GM12892 (cell line): Measurements from ENCODE around the gene WDFY3.

Experiments used
- POLR2A ChIP-seq: IDR thresholded peaks from 2 replicates; pipeline ENCODE4 v1.6.1; 2011; ENCODE audit warnings: low read depth, low read length, control low read depth
- POLR2AphosphoS5 ChIP-seq: IDR thresholded peaks from 2 replicates; pipeline ENCODE4 v1.6.1; 2011; ENCODE audit warnings: low read depth, low read length, control low read depth

DNA sequence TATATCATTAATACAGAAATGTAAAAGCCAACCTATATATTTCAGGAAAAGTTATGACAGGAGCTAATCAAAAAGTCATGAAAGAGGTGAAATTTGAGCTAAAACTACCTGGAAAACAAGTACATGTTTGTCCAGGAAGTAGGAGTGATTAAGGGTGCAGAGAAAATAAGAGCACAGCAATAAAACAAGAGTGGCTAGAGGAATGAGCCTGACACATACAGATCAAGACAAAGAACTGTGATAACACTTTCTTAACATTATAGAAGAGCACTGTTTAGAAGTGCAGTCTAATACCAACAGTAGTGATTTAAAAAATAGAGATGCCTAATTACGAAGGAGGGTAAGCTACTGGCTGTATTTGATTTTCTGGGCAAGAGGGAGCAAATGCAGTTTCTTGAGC is 125.1 kb downstream of the WDFY3 start:
- TF ChIP-seq POLR2A, result no peak
- no peak for TF ChIP-seq POLR2AphosphoS5
